Memory B cell (primary cell): ENCODE results near the gene ZNF552.
"Not testable (repeated sequence)": the region's sequence is repeated elsewhere in the genome, so short reads cannot be mapped to it uniquely, and the experiment has no call there.

Experiments
- ATAC-seq: fragments of 150-1000 bp; cut with Tn5 transposase; 2 replicates; pipeline ENCODE4 v1.10.0; 2021; ENCODE audit warnings: low read depth, mild to moderate bottlenecking, moderate library complexity
- DNase-seq, 2 donors: peaks; one replicate each; pipeline ENCODE4 v3.0.0; 2022; ENCODE audit warnings: low spot score in 2 of 2
- H3K27ac Mint-ChIP-seq: one replicate; pipeline ENCODE4 v1.8.0; 2022; ENCODE audit warnings: mild to moderate bottlenecking, moderate library complexity, mixed read lengths
- H3K27me3 Mint-ChIP-seq: one replicate; pipeline ENCODE4 v1.8.0; 2022; ENCODE audit warnings: mixed read lengths
- H3K36me3 Mint-ChIP-seq: one replicate; pipeline ENCODE4 v1.8.0; 2022; ENCODE audit warnings: mild to moderate bottlenecking, mixed read lengths
- H3K4me1 Mint-ChIP-seq: one replicate; pipeline ENCODE4 v1.8.0; 2022; ENCODE audit warnings: mixed read lengths
- H3K4me3 Mint-ChIP-seq: one replicate; pipeline ENCODE4 v1.8.0; 2022; ENCODE audit warnings: mild to moderate bottlenecking, moderate library complexity, mixed read lengths
- H3K9me3 Mint-ChIP-seq: one replicate; pipeline ENCODE4 v1.8.0; 2022; ENCODE audit warnings: mixed read lengths

The ZNF552 gene

GRCh38 chr19:57812975-57813820, 1.5 kb downstream of the ZNF552 start:
- peak overlapping the region; percentile 49 for H3K4me3 Mint-ChIP-seq
- not testable (repeated sequence) for H3K9me3 Mint-ChIP-seq, DNase-seq, H3K27me3 Mint-ChIP-seq, ATAC-seq
- peak overlapping the region; percentile 87 for H3K27ac Mint-ChIP-seq
- peaks cover 11% of the 10 kb centered on the region for H3K36me3 Mint-ChIP-seq
- H3K4me1 Mint-ChIP-seq: peaks cover 31% of the 10 kb centered on the region

- Mint-ChIP-seq H3K4me3 (no peak overlapping the region), H3K27ac (peak overlapping the region; percentile 49), H3K36me3 (peaks cover 17% of the 10 kb centered on the region), H3K27me3 (no peaks in the 10 kb centered on the region), H3K4me1 (peaks cover 31% of the 10 kb centered on the region), H3K9me3 (no peaks in the 10 kb centered on the region)
- DNase-seq (no peak), ATAC-seq (no peak)
Measured at GRCh38 chr19:57812226-57812625, 2.5 kb downstream of the ZNF552 start.

GRCh38 chr19:57810410-57811295, 4.1 kb downstream of the ZNF552 start:
- Mint-ChIP-seq H3K4me1 (peaks cover 30% of the 10 kb centered on the region), H3K36me3 (peaks cover 17% of the 10 kb centered on the region), H3K27ac (peak overlapping the region; percentile 17)
- not testable (repeated sequence) for DNase-seq, H3K27me3 Mint-ChIP-seq, ATAC-seq, H3K4me3 Mint-ChIP-seq, H3K9me3 Mint-ChIP-seq

GRCh38 chr19:57807541-57807940, 7.2 kb downstream of the ZNF552 start:
- Mint-ChIP-seq H3K27me3 (no peaks in the 10 kb centered on the region), H3K36me3 (peaks cover 17% of the 10 kb centered on the region), H3K9me3 (no peaks in the 10 kb centered on the region), H3K4me1 (peaks cover 16% of the 10 kb centered on the region), H3K4me3 (no peak overlapping the region), H3K27ac (no peak overlapping the region)
- ATAC-seq (no peak), DNase-seq (no peak)

DNA sequence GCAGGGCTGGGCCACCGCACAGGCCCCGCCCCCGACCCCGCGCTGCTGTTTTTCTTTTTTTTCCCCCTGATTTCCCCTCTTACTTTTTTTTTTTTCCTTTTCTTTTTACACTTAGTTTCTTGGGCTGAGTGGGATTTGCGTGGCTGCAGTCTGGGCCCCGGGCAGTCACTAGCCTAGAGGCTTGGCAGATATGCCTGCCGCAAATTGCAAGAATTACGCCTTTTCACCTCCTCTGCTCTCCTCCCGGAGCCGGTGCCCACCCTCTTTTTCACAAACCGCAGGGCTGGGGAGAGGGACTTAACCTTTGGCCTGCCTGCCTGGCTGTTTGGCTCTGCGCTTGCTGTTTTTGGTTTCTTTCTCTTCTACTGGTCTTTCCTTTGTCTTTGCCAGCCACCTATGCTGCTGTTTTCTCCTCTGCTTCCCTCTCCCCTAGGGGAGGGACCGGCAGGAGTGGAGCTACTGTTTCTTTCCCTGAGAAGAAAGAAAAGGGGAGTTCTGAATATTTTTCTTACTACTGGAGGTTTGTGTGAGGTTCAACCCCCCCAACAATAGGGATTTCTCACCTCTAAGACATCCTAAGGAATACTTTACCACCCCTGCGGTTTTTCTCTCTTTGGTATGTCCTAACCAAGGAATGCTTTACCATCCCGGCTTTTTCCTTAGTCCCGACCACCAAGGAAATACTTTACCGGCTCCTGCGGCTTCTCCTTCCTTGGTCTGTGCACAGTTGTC, 11.0 kb downstream of the ZNF552 start:
- peak overlapping the region; percentile 72 for H3K4me3 Mint-ChIP-seq
- H3K27me3 Mint-ChIP-seq: no peaks in the 10 kb centered on the region
- no peak for DNase-seq
- H3K27ac Mint-ChIP-seq: peak overlapping the region; percentile 33
- H3K9me3 Mint-ChIP-seq: no peaks in the 10 kb centered on the region
- peaks cover 10% of the 10 kb centered on the region for H3K36me3 Mint-ChIP-seq
- no peak for ATAC-seq
- H3K4me1 Mint-ChIP-seq: peaks cover 23% of the 10 kb centered on the region

DNA sequence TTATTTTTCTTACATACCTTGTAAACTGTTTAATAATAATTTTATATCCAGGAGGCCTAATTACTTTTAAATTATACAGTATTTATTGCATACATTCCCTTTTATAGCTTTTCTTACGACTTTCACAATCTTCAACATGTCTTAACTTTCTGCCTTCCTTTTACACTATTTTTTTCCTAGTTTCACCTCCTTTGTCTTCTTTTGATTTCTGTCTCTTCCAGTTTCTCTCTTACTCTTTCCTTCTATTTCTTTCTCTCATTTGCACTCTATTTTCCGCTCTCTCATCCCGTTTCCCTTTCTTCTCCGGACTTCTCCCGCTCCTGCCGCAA, 11.5 kb downstream of the ZNF552 start:
- Mint-ChIP-seq H3K27ac (peak overlapping the region; percentile 33), H3K4me1 (peaks cover 23% of the 10 kb centered on the region), H3K9me3 (no peaks in the 10 kb centered on the region), H3K4me3 (peak overlapping the region; percentile 72), H3K36me3 (peaks cover 8% of the 10 kb centered on the region), H3K27me3 (no peaks in the 10 kb centered on the region)
- no peak for DNase-seq
- no peak for ATAC-seq

GRCh38 chr19:57802269-57802668, 12.4 kb downstream of the ZNF552 start:
- Mint-ChIP-seq H3K9me3 (no peaks in the 10 kb centered on the region), H3K27ac (peak overlapping the region; percentile 85), H3K4me1 (peaks cover 23% of the 10 kb centered on the region), H3K4me3 (peak overlapping the region; percentile 35), H3K27me3 (no peaks in the 10 kb centered on the region), H3K36me3 (peaks cover 2% of the 10 kb centered on the region)
- ATAC-seq: peak; percentile 97
- DNase-seq: peak in 1 of 2 donors; percentile 42

DNA sequence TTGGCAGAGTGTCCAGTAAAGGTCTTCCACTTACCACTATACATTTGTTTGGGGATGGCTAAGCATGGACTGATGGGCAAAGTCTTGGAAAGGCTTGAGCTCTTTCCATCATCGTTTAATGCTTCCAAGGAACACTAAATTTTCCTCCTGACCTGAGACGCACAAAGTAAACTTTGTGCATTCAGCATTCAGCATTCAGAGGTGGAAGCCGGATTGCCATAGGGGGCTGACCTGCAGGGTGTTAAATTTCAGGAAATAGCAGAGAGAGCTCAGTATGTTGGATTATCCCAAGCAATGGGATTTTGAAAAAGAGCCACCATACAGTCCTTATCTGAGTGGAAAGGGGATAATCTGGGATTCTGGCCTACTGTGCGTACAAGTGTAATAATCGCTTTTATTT, 14.0 kb downstream of the ZNF552 start:
- ATAC-seq: no peak
- no peak overlapping the region for H3K4me3 Mint-ChIP-seq
- H3K4me1 Mint-ChIP-seq: peaks cover 23% of the 10 kb centered on the region
- DNase-seq: no peak
- H3K27me3 Mint-ChIP-seq: no peaks in the 10 kb centered on the region
- no peaks in the 10 kb centered on the region for H3K9me3 Mint-ChIP-seq
- H3K36me3 Mint-ChIP-seq: peaks cover 7% of the 10 kb centered on the region
- H3K27ac Mint-ChIP-seq: peak overlapping the region; percentile 85

GRCh38 chr19:57796580-57796979, 18.1 kb downstream of the ZNF552 start:
- H3K27me3 Mint-ChIP-seq, DNase-seq, H3K9me3 Mint-ChIP-seq, H3K4me3 Mint-ChIP-seq, H3K4me1 Mint-ChIP-seq, ATAC-seq, H3K27ac Mint-ChIP-seq: not testable (repeated sequence)
- H3K36me3 Mint-ChIP-seq: peaks cover 12% of the 10 kb centered on the region

- Mint-ChIP-seq H3K36me3 (peaks cover 31% of the 10 kb centered on the region), H3K4me1 (peaks cover 16% of the 10 kb centered on the region), H3K9me3 (peaks cover 5% of the 10 kb centered on the region), H3K4me3 (no peak overlapping the region), H3K27me3 (no peaks in the 10 kb centered on the region), H3K27ac (no peak overlapping the region)
- ATAC-seq (no peak), DNase-seq (no peak)
Measured at GRCh38 chr19:57789288-57789687, 25.4 kb downstream of the ZNF552 start.

DNA sequence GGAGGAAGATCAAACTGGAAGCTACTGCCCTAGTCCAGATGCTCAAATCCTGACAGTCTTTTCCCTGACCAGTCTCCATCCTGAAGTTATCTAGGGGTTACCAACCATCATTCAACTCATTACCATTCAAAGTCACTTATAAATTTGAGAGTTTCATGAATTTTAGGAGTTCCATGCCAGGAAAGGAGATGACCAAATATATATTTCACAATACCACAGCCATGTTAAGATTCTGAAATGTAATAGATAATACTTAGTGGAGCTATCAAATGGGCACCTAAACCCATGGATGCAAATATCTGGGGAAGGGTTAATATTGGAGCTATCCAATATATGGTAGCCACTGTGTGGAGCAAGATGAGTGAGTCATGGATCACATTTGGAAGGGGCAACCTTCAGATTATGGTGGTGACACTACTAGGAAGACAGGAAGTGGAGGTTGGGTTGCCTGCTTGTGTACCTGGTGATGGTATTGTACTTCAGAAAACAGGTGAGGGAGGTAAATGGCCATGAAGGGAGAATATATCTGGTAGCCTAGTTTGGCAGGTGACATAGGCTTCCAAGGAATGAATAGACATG, 26.5 kb downstream of the ZNF552 start:
- H3K27me3 Mint-ChIP-seq: no peaks in the 10 kb centered on the region
- peak overlapping the region; percentile 58 for H3K27ac Mint-ChIP-seq
- DNase-seq (no peak), ATAC-seq (no peak)
- peaks cover 5% of the 10 kb centered on the region for H3K9me3 Mint-ChIP-seq
- H3K36me3 Mint-ChIP-seq: peaks cover 31% of the 10 kb centered on the region
- peaks cover 16% of the 10 kb centered on the region for H3K4me1 Mint-ChIP-seq
- no peak overlapping the region for H3K4me3 Mint-ChIP-seq

DNA sequence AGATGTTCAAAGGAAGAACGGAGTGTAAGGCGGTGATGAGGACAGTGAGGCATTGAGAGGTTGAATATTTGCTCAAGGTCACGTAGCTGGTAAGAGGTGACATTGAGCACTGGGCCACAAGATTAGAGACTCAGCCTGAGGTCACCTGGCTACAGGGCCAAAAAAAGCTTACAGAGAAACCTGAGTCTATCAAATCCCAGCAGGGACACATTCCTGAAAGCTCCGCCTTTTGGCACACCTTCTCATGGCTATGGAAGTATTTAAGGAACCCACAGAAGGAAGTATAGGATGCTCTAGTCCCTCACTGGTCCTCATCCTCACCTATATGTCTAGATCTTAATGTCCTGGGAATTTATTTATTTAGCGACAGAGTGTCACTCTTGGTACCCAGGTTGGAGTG, 27.8 kb downstream of the ZNF552 start:
- DNase-seq (no peak), ATAC-seq (no peak)
- H3K4me1 Mint-ChIP-seq: peaks cover 16% of the 10 kb centered on the region
- no peak overlapping the region for H3K4me3 Mint-ChIP-seq
- peaks cover 31% of the 10 kb centered on the region for H3K36me3 Mint-ChIP-seq
- H3K9me3 Mint-ChIP-seq: peaks cover 5% of the 10 kb centered on the region
- no peak overlapping the region for H3K27ac Mint-ChIP-seq
- H3K27me3 Mint-ChIP-seq: no peaks in the 10 kb centered on the region

- DNase-seq (no peak), ATAC-seq (no peak)
- Mint-ChIP-seq H3K36me3 (peaks cover 31% of the 10 kb centered on the region), H3K27me3 (no peaks in the 10 kb centered on the region), H3K4me1 (peaks cover 16% of the 10 kb centered on the region), H3K4me3 (no peak overlapping the region), H3K9me3 (peaks cover 5% of the 10 kb centered on the region), H3K27ac (no peak overlapping the region)
Measured at GRCh38 chr19:57786286-57786685, 28.4 kb downstream of the ZNF552 start.
